Neural cell (in vitro differentiated cells): Measurements from ENCODE around the gene MEMO1. TPM values are rescaled to one million over a fixed set of nuclear protein-coding genes. Genes with fewer than 3 reads are reported as not detected.
"Not testable (repeated sequence)": the region's sequence is repeated elsewhere in the genome, so short reads cannot be mapped to it uniquely, and the experiment has no call there.

Source experiments
- H2AFZ ChIP-seq: fragments of 200-600, 300-800 bp; sonication (generic), shearing (Covaris generic); 2 replicates; pipeline ENCODE4 v1.6.0; 2014; ENCODE audit warnings: low read depth, mild to moderate bottlenecking, antibody characterized with exemption, low read length, moderate library complexity
- H3F3A ChIP-seq: fragments of 200-600 bp; shearing (Covaris generic); 2 replicates; pipeline ENCODE4 v1.6.1; 2016; ENCODE audit warnings: mild to moderate bottlenecking, moderate library complexity, mixed read lengths, antibody characterized with exemption, low read length; ENCODE audit not compliant: insufficient read depth, poor library complexity, severe bottlenecking
- H3K27ac ChIP-seq: fragments of 200-600, 300-800 bp; sonication (generic), shearing (Covaris generic); 2 replicates; pipeline ENCODE4 v1.5.1; 2014; ENCODE audit warnings: mild to moderate bottlenecking, low read length, moderate library complexity
- H3K27me3 ChIP-seq: fragments of 300-800, 200-600 bp; sonication (generic), shearing (Covaris generic); 2 replicates; pipeline ENCODE4 v1.6.0; 2014; ENCODE audit warnings: mild to moderate bottlenecking, low read depth, low read length, moderate library complexity; ENCODE audit not compliant: insufficient read depth
- H3K36me3 ChIP-seq: fragments of 300-800, 200-600 bp; sonication (generic), shearing (Covaris generic); 2 replicates; pipeline ENCODE4 v1.5.1; 2014; ENCODE audit warnings: mild to moderate bottlenecking, antibody characterized with exemption, low read length, moderate library complexity; ENCODE audit not compliant: insufficient read depth
- H3K4me2 ChIP-seq: fragments of 300-800, 200-600 bp; sonication (generic), shearing (Covaris generic); 2 replicates; pipeline ENCODE4 v1.6.0; 2014; ENCODE audit warnings: mild to moderate bottlenecking, low read length
- H3K4me3 ChIP-seq: fragments of 300-800, 200-600 bp; sonication (generic), shearing (Covaris generic); 2 replicates; pipeline ENCODE4 v1.5.1; 2014; ENCODE audit warnings: mild to moderate bottlenecking, low read length, moderate library complexity
- H3K79me2 ChIP-seq: fragments of 200-600 bp; shearing (Covaris generic); replicated peaks from 2 replicates; pipeline ENCODE4 v1.6.0; 2014; ENCODE audit warnings: mild to moderate bottlenecking, low read length, moderate library complexity; ENCODE audit not compliant: insufficient read depth
- H3K9ac ChIP-seq: fragments of 300-800, 200-600 bp; sonication (generic), shearing (Covaris generic); 2 replicates; pipeline ENCODE4 v1.6.1; 2016; ENCODE audit warnings: mild to moderate bottlenecking, low read length, mixed read lengths
- H3K9me2 ChIP-seq: fragments of 200-600 bp; shearing (Covaris generic); 2 replicates; pipeline ENCODE4 v1.6.1; 2016; ENCODE audit warnings: mild to moderate bottlenecking, low read length, mixed read lengths; ENCODE audit not compliant: insufficient read depth
- H3K9me3 ChIP-seq: fragments of 200-600, 300-800 bp; sonication (generic), shearing (Covaris generic); 2 replicates; pipeline ENCODE4 v1.6.1; 2016; ENCODE audit warnings: mild to moderate bottlenecking, mixed run types, low read length, moderate library complexity, mixed read lengths
- H4K20me1 ChIP-seq: fragments of 200-600 bp; shearing (Covaris generic); 2 replicates; pipeline ENCODE4 v1.6.1; 2016; ENCODE audit warnings: mild to moderate bottlenecking, mixed run types; ENCODE audit not compliant: insufficient read depth
- EP300 ChIP-seq: fragments of 450-650 bp; conservative IDR thresholded peaks from 2 replicates; pipeline ENCODE4 v1.6.1; 2014; ENCODE audit warnings: antibody characterized with exemption, mild to moderate bottlenecking, moderate library complexity; ENCODE audit not compliant: poor library complexity, severe bottlenecking
- EZH2 ChIP-seq: fragments of 200-600, 300-800 bp; shearing (Covaris generic), sonication (generic); IDR thresholded peaks from 2 replicates; pipeline ENCODE4 v1.6.1; 2014; ENCODE audit warnings: antibody characterized with exemption, low read length, borderline replicate concordance, mild to moderate bottlenecking; ENCODE audit not compliant: insufficient read depth, poor library complexity, severe bottlenecking
- MXI1 ChIP-seq: fragments of 450-650 bp; conservative IDR thresholded peaks from 2 replicates; pipeline ENCODE4 v1.6.1; 2014; ENCODE audit warnings: antibody characterized with exemption, mild to moderate bottlenecking; ENCODE audit not compliant: poor library complexity, severe bottlenecking
- POLR2AphosphoS5 ChIP-seq: IDR thresholded peaks from 2 replicates; pipeline ENCODE4 v1.6.1; 2012
- RAD21 ChIP-seq: fragments of 450-650 bp; conservative IDR thresholded peaks from 2 replicates; pipeline ENCODE4 v1.6.1; 2014; ENCODE audit warnings: antibody characterized with exemption, mild to moderate bottlenecking, moderate library complexity
- SMC3 ChIP-seq: fragments of 450-650 bp; conservative IDR thresholded peaks from 2 replicates; pipeline ENCODE4 v1.6.1; 2014; ENCODE audit warnings: antibody characterized with exemption, mild to moderate bottlenecking, moderate library complexity; ENCODE audit not compliant: poor library complexity
- TAF1 ChIP-seq: IDR thresholded peaks from 2 replicates; pipeline ENCODE4 v1.6.1; 2012; ENCODE audit warnings: low read depth
- polyA plus RNA-seq: library from polyadenylated mRNA; depleted of rRNA; stranded (reverse); fragments of >200 nt; gene quantifications from 2 replicates; pipeline ENCODE4 v1.2.3, GENCODE V29; 2014
- TF ChIP-seq, protein P1 (sequence below): fragments of 450-650 bp; IDR thresholded peaks from 2 replicates; pipeline ENCODE4 v1.5.1; 2014; ENCODE audit warnings: antibody characterized with exemption, mild to moderate bottlenecking, moderate library complexity; ENCODE audit not compliant: poor library complexity, severe bottlenecking
- TF ChIP-seq, protein P2 (sequence below): IDR thresholded peaks from 2 replicates; pipeline ENCODE4 v1.6.1; 2012; ENCODE audit warnings: borderline replicate concordance

Gene MEMO1
- polyA plus RNA-seq, 1 donor from 2014 or later: 124 TPM

DNA sequence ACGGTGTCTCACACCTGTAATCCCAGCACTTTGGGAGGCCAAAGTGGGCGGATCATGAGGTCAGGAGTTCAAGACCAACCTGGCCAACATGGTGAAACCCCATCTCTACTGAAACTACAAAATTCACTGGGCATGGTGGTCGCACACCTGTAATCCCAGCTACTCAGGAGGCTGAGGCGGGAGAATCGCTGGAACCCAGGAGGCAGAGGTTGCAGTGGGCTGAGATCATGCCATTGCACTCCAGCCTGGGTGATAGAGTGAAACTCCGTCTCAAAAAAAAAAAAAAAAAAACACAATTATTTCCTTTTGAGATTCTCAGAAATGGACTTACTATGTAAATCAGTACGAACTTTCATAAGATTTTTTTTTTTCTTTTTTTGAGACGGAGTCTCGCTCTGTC is 57.7 kb downstream of the MEMO1 start:
- H3K4me3 ChIP-seq: not testable (repeated sequence)

DNA sequence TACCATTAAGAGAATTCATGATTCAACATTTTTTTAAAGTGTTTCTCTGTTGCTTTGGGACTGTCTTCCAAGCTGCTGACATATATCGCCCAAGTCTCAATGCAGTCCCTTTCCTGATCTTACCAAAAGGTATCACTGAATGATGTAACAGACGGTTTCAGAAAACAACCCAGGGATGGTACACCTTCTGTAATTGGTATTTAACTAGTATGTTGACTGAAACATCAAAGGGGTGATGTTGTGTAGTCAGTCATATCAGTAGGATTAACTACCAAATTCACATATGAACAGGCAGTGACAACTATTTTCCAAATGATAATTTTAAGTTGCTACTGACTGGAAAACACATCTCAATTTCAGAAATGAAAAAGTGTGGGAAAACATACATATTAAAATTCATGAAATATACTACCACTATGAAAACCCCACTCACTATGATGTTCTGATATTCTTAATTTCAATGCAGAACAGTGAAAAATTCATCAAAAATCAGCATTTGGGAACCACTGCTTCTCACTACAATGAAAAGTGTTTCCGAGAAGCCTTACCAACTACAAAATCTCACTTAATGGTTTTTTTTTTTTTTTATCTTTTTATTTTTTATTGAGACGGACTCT is 59.8 kb downstream of the MEMO1 start:
- Histone ChIP-seq H3K9me2 (no peaks in the 10 kb centered on the region), H3K9ac (no peak overlapping the region), H4K20me1 (no peaks in the 10 kb centered on the region), H3K4me3 (no peak overlapping the region), H3K9me3 (no peaks in the 10 kb centered on the region), H3F3A (no peaks in the 10 kb centered on the region), H3K27me3 (no peaks in the 10 kb centered on the region), H3K27ac (no peak overlapping the region), H3K4me2 (no peak overlapping the region), H2AFZ (no peak overlapping the region), H3K36me3 (no peaks in the 10 kb centered on the region), H3K79me2 (peaks cover 45% of the 10 kb centered on the region)
- TF ChIP-seq, protein P1, sequence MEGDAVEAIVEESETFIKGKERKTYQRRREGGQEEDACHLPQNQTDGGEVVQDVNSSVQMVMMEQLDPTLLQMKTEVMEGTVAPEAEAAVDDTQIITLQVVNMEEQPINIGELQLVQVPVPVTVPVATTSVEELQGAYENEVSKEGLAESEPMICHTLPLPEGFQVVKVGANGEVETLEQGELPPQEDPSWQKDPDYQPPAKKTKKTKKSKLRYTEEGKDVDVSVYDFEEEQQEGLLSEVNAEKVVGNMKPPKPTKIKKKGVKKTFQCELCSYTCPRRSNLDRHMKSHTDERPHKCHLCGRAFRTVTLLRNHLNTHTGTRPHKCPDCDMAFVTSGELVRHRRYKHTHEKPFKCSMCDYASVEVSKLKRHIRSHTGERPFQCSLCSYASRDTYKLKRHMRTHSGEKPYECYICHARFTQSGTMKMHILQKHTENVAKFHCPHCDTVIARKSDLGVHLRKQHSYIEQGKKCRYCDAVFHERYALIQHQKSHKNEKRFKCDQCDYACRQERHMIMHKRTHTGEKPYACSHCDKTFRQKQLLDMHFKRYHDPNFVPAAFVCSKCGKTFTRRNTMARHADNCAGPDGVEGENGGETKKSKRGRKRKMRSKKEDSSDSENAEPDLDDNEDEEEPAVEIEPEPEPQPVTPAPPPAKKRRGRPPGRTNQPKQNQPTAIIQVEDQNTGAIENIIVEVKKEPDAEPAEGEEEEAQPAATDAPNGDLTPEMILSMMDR: no peak
- TF ChIP-seq POLR2AphosphoS5: no peak
- no peak for TF ChIP-seq EP300
- no peak for TF ChIP-seq RAD21
- TF ChIP-seq MXI1: no peak
- no peak for TF ChIP-seq TAF1
- TF ChIP-seq, protein P2, sequence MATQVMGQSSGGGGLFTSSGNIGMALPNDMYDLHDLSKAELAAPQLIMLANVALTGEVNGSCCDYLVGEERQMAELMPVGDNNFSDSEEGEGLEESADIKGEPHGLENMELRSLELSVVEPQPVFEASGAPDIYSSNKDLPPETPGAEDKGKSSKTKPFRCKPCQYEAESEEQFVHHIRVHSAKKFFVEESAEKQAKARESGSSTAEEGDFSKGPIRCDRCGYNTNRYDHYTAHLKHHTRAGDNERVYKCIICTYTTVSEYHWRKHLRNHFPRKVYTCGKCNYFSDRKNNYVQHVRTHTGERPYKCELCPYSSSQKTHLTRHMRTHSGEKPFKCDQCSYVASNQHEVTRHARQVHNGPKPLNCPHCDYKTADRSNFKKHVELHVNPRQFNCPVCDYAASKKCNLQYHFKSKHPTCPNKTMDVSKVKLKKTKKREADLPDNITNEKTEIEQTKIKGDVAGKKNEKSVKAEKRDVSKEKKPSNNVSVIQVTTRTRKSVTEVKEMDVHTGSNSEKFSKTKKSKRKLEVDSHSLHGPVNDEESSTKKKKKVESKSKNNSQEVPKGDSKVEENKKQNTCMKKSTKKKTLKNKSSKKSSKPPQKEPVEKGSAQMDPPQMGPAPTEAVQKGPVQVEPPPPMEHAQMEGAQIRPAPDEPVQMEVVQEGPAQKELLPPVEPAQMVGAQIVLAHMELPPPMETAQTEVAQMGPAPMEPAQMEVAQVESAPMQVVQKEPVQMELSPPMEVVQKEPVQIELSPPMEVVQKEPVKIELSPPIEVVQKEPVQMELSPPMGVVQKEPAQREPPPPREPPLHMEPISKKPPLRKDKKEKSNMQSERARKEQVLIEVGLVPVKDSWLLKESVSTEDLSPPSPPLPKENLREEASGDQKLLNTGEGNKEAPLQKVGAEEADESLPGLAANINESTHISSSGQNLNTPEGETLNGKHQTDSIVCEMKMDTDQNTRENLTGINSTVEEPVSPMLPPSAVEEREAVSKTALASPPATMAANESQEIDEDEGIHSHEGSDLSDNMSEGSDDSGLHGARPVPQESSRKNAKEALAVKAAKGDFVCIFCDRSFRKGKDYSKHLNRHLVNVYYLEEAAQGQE: no peak
- no peak for TF ChIP-seq EZH2

More for the DNA sequence above, 57.7 kb downstream of the MEMO1 start:
- H3K36me3 ChIP-seq, H3K9ac ChIP-seq, H3K9me2 ChIP-seq, H3K27me3 ChIP-seq, H3K4me2 ChIP-seq, H3K9me3 ChIP-seq, H3K27ac ChIP-seq, H3F3A ChIP-seq, H4K20me1 ChIP-seq, H2AFZ ChIP-seq: not testable (repeated sequence)
- H3K79me2 ChIP-seq: peaks cover 37% of the 10 kb centered on the region

DNA sequence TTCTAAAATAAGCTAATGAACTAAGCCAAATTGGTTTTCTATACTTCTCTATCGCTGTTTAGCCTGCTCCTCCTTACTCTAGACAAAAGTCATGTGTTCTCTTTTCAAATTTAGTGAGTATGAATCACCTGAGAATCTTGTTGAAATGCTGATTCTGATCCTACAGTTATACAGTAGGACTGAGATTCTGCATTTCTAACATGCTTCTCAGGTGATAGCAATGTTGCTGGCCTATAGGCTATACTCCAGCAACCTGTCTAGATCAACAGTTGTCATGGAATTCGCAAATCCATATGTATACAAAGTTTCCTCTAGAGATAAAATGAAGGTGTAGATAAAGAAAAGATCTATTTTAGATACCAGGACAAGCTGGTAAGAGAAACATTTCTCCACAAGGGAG is 62.9 kb downstream of the MEMO1 start:
- Histone ChIP-seq H3K27ac (no peak overlapping the region), H3K79me2 (peaks cover 44% of the 10 kb centered on the region), H3K9me2 (no peaks in the 10 kb centered on the region), H3K9ac (no peak overlapping the region), H3F3A (no peaks in the 10 kb centered on the region), H3K9me3 (no peaks in the 10 kb centered on the region), H3K4me2 (no peak overlapping the region), H4K20me1 (no peaks in the 10 kb centered on the region), H2AFZ (no peak overlapping the region), H3K27me3 (no peaks in the 10 kb centered on the region), H3K4me3 (no peak overlapping the region), H3K36me3 (no peaks in the 10 kb centered on the region)
- TF ChIP-seq EP300 (no peak), RAD21 (no peak), EZH2 (no peak), TAF1 (no peak), POLR2AphosphoS5 (no peak), MXI1 (no peak), SMC3 (no peak)
- TF ChIP-seq, protein P1: no peak
- TF ChIP-seq, protein P2: no peak
